Measurements from ENCODE around the gene ATP5F1E. TPM values are rescaled to one million over a fixed set of nuclear protein-coding genes. Genes with fewer than 3 reads are reported as not detected.

Gene ATP5F1E
- total RNA-seq, 1 donor: 34.4 TPM

DNA sequence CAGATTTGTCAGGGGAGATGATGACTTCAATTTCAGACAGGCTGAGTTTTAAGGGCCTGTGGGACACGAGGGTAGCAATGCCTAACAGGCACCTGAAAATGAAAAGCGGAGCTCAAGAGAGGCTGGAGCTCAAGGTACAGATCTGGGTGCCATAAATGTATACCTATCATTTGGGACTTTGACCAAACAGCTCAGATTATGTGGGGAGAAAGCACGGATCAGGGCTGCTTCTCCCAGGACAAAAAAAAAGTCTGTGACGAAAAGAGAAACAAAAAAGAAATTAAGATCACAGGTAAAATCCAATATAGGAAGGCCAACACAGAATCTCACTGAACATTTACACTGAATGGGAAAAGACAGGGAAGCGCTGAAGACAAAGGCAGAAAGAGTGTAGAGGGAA is 8.5 kb upstream of the ATP5F1E start:
- DNase-seq (ENCODE audit: low read depth): no peak
- TF ChIP-seq, protein P1, sequence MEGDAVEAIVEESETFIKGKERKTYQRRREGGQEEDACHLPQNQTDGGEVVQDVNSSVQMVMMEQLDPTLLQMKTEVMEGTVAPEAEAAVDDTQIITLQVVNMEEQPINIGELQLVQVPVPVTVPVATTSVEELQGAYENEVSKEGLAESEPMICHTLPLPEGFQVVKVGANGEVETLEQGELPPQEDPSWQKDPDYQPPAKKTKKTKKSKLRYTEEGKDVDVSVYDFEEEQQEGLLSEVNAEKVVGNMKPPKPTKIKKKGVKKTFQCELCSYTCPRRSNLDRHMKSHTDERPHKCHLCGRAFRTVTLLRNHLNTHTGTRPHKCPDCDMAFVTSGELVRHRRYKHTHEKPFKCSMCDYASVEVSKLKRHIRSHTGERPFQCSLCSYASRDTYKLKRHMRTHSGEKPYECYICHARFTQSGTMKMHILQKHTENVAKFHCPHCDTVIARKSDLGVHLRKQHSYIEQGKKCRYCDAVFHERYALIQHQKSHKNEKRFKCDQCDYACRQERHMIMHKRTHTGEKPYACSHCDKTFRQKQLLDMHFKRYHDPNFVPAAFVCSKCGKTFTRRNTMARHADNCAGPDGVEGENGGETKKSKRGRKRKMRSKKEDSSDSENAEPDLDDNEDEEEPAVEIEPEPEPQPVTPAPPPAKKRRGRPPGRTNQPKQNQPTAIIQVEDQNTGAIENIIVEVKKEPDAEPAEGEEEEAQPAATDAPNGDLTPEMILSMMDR (IDR thresholded peaks at IDR 0.05; ENCODE audit: insufficient read depth, low read length): no peak
- peak overlapping the region; percentile 6 for H3K4me3 ChIP-seq (ENCODE audit: low read depth, low read length)

DNA sequence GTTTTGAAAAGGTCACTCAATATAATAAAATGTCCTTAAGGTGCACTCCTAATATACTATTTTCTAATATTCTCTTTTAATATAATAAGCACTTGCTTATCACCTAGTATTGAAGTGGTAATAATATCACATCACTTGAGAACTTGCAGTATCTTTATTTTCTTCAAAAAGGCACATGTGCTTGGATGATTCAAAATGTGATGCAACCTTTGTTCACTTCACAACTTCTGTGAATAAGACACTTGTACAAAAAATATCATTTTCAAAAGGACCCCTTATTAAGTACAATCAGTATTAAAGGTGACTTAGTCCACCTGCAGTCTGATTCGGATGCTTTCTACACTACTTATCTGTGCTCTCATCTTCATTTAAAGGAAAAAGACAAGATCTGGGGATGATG is 7.1 kb upstream of the ATP5F1E start:
- DNase-seq (ENCODE audit: low read depth): peak; percentile 51
- TF ChIP-seq, protein P1 (IDR thresholded peaks at IDR 0.05; ENCODE audit: insufficient read depth, low read length): no peak
- H3K4me3 ChIP-seq (ENCODE audit: low read depth, low read length): no peak overlapping the region

DNA sequence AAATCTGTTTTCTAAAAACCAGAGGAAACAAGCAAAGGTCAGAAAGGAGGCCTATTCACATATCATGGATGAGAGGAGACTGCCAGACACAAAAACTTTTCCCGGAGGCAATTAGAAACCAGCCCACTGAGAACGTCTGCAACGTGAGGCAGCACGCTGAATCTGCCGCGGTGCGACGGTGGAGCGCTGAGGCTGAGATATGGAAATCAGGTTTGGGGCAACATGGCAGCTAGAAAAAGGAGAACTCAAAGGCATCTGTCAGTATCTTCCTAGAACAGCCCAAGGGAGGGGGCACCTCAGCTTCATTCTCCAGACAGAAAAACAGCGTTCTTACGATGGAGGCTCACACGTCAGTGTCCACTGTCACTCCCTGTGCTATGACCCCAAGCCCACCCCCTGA is 5.3 kb upstream of the ATP5F1E start:
- no peak overlapping the region for H3K4me3 ChIP-seq (ENCODE audit: low read depth, low read length)
- DNase-seq (ENCODE audit: low read depth): no peak
- TF ChIP-seq, protein P1 (IDR thresholded peaks at IDR 0.05; ENCODE audit: insufficient read depth, low read length): no peak

DNA sequence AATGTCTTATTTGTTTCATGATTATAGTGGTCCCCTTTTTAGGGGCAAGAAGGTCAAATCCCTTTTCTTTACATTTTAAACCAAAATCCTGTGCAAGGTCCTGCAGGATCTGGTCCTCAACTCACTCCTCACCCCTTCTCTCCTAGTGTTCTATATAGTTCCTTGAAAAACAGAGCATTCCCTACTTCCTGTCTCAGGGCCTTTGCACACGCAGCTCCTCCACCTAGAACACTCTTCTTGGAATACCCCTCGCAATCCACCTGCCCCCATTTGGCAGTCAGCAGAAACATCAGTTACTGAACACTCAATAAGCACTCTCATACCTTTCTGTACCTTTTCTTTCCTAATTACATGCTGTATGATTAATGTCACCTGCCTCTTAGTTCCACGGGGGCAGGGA is 3.2 kb upstream of the ATP5F1E start:
- H3K4me3 ChIP-seq (ENCODE audit: low read depth, low read length): no peak overlapping the region
- TF ChIP-seq, protein P1 (IDR thresholded peaks at IDR 0.05; ENCODE audit: insufficient read depth, low read length): no peak
- DNase-seq (ENCODE audit: low read depth): no peak

DNA sequence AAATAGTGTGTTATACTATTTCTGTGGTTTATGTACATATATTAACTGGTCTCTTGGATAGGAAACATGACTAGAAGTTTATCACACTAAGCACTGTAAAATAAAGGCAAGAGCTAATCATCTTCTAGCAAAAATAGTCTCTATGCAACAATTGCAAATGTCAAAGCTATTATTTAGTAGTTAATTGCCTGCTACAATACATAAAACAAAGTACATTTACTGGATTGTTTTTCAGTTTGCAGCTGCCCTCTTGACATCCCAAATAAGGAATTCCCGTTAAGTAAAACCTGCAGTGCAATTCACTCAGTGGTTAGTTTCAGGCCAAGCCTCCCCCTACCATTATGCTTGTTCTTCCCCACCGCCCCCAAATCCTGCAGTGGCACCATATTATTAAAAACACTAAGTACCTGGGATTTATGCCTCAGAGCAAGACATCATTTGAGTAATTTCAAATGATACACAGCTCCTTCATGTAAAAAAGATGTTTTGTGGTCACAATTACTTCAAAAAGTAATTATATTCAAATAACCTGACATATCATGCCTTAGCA is 1.6 kb upstream of the ATP5F1E start:
- no peak overlapping the region for H3K4me3 ChIP-seq (ENCODE audit: low read depth, low read length)
- no peak for DNase-seq (ENCODE audit: low read depth)
- TF ChIP-seq, protein P1 (IDR thresholded peaks at IDR 0.05; ENCODE audit: insufficient read depth, low read length): no peak

DNA sequence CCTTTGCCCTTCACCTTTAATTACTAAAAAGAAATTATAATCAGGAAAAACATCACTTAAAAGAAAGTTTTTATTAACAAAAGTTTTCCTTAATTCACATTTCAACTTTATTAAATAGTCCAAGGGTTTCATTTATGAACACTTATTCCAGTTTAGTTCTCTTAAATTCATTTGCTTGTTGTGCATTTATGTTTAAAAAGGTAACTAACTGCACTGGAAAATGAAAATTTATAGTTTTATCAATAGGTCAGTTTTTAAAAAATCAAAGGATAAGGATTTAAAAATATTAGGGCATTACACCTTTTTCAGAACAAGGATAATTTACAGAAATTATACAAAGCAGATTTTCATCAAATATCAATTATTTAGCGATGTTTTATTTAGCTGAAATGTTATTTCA is 958 bp upstream of the ATP5F1E start:
- H3K4me3 ChIP-seq (ENCODE audit: low read depth, low read length): peak overlapping the region; percentile 75
- TF ChIP-seq, protein P1 (IDR thresholded peaks at IDR 0.05; ENCODE audit: insufficient read depth, low read length): no peak
- DNase-seq (ENCODE audit: low read depth): no peak

DNA sequence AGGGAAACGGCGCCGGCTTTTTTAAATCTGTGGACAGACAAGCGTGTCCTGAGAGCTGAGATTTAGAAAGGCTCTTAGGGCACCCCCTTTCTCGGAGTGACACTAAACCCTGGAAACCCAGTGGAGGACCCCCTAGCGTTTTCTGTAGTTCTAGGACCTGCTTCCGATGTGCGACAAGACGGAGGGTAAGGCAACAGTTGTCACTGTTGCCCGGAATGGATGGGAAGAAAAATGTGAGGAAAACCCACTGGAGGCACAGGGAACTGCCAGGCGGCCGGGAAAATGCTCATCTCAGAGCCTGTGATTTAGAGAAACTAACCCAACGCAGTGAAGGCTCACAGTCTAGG is 551 bp upstream of the ATP5F1E start:
- no peak for DNase-seq (ENCODE audit: low read depth)
- peak overlapping the region; percentile 75 for H3K4me3 ChIP-seq (ENCODE audit: low read depth, low read length)
- TF ChIP-seq, protein P1 (IDR thresholded peaks at IDR 0.05; ENCODE audit: insufficient read depth, low read length): peak; percentile 43
